Subcutaneous adipose tissue (tissue), 4 donors: ENCODE results near the gene CEACAM4. TPM values are rescaled to one million over a fixed set of nuclear protein-coding genes. Genes with fewer than 3 reads are reported as not detected.

ENCODE experiments used
- CTCF ChIP-seq: fragments of 450-650 bp; IDR thresholded peaks from one replicate; pipeline ENCODE4 v1.5.1; 2016; ENCODE audit warnings: low read depth, mild to moderate bottlenecking, control low read depth, antibody characterized with exemption, moderate library complexity
- total RNA-seq, 4 donors: library from RNA; depleted of rRNA; stranded (reverse); fragments of >200 nt; gene quantifications; one replicate each; pipeline ENCODE4 v1.1.0, GENCODE V29; 2016

CEACAM4 gene
- total RNA-seq, 4 donors from 2014 or later = 1.9 to 3.6 (median 2.6) TPM; not detected in 1

GRCh38 chr19:41604831-41605230 is 22.0 kb downstream of the CEACAM4 start:
- TF ChIP-seq CTCF = no peak

GRCh38 chr19:41601771-41602170 is 25.1 kb downstream of the CEACAM4 start:
- no peak for TF ChIP-seq CTCF

GRCh38 chr19:41599175-41599966 is 27.5 kb downstream of the CEACAM4 start:
- no peak for TF ChIP-seq CTCF

GRCh38 chr19:41597600-41598041 is 29.3 kb downstream of the CEACAM4 start:
- no peak for TF ChIP-seq CTCF

- no peak for TF ChIP-seq CTCF
These were observed 31.0 kb downstream of the CEACAM4 start for GRCh38 chr19:41595890-41596280.

GRCh38 chr19:41595258-41595889 is 31.5 kb downstream of the CEACAM4 start:
- no peak for TF ChIP-seq CTCF

- TF ChIP-seq CTCF = no peak
These were observed 34.8 kb downstream of the CEACAM4 start for GRCh38 chr19:41591951-41592562.
